Lower leg skin (tissue), 4 donors: ENCODE measurements around the gene MDC1. TPM values are rescaled to one million over a fixed set of nuclear protein-coding genes. Genes with fewer than 3 reads are reported as not detected.
"Not testable (repeated sequence)": the region's sequence is repeated elsewhere in the genome, so short reads cannot be mapped to it uniquely, and the experiment has no call there.

Experiments
- DNase-seq, 2 donors: peaks; one replicate each; pipeline ENCODE4 v3.0.0-alpha.2; 2019; ENCODE audit warnings: low spot score in 2 of 2
- H3K4me3 ChIP-seq: fragments of 200-600 bp; sonication (generic); 2 replicates; pipeline ENCODE4 v1.5.1; 2017; ENCODE audit warnings: mild to moderate bottlenecking, low read depth; ENCODE audit not compliant: poor library complexity, severe bottlenecking
- CTCF ChIP-seq, 3 donors: fragments of 450-650 bp; IDR thresholded peaks; one replicate each; pipeline ENCODE4 v1.5.1; 2016; ENCODE audit warnings: antibody characterized with exemption in 3 of 3, mild to moderate bottlenecking in 3 of 3, moderate library complexity in 2 of 3
- POLR2A ChIP-seq, 2 donors: fragments of 450-650 bp; IDR thresholded peaks; one replicate each; pipeline ENCODE4 v1.6.1; 2016 to 2017; ENCODE audit warnings: antibody characterized with exemption in 2 of 2, mild to moderate bottlenecking in 1 of 2, moderate library complexity in 1 of 2
- WGBS, 2 donors: methylation state at CpG; one replicate each; pipeline ENCODE4 v1.1.5; 2018; 5-methylcytosine and 5-hydroxymethylcytosine counted together
- intact Hi-C: fragments of 100-400 bp; cut with DNase I; formaldehyde crosslinking; loops from one replicate; pipeline ENCODE4 v1.15.0; 2023; ENCODE audit warnings: low total_unique reads
- total RNA-seq, 4 donors: library from RNA; depleted of rRNA; stranded (reverse); fragments of >200 nt; gene quantifications; one replicate each; pipeline ENCODE4 v1.1.0, GENCODE V29; 2016

Gene MDC1
- total RNA-seq, 4 donors from 2014 or later, result 9.7 to 21.4 (median 9.8) TPM

GRCh38 chr6:30761791-30762429 is 44.8 kb upstream of the MDC1 start:
- 75 to 82% methylated on average over 4 of the region's 4 CpGs for WGBS, 2 donors
- TF ChIP-seq CTCF (IDR thresholded peaks at IDR 0.05), result no peak
- TF ChIP-seq POLR2A (IDR thresholded peaks at IDR 0.05), result no peak
- no peak overlapping the region for H3K4me3 ChIP-seq
- intact Hi-C loops, result no loop called here
- no peak for DNase-seq

- no peak for DNase-seq
- 51 to 57% methylated on average over 8 of the region's 8 CpGs for WGBS, 2 donors
- H3K4me3 ChIP-seq, result no peak overlapping the region
- TF ChIP-seq CTCF (IDR thresholded peaks at IDR 0.05) (no peak), POLR2A (IDR thresholded peaks at IDR 0.05) (no peak)
- intact Hi-C loops, result no loop called here
Measured at GRCh38 chr6:30760549-30760948, 43.5 kb upstream of the MDC1 start.

- DNase-seq, result no peak
- no peak for TF ChIP-seq POLR2A (IDR thresholded peaks at IDR 0.05)
- no peak for TF ChIP-seq CTCF (IDR thresholded peaks at IDR 0.05)
- intact Hi-C loops, result no loop called here
- 84 to 91% methylated on average over 10 of the region's 10 CpGs for WGBS, 2 donors
- no peak overlapping the region for H3K4me3 ChIP-seq
Measured at GRCh38 chr6:30759575-30760239, 42.6 kb upstream of the MDC1 start.

- intact Hi-C loops, result no loop called here
- 76 to 94% methylated on average over 1 of the region's 1 CpG for WGBS, 2 donors
- no peak for DNase-seq
Measured at GRCh38 chr6:30757261-30757904, 40.3 kb upstream of the MDC1 start.

GRCh38 chr6:30756405-30757003 is 39.4 kb upstream of the MDC1 start:
- H3K4me3 ChIP-seq, intact Hi-C loops, DNase-seq: not testable (repeated sequence)
- WGBS, 2 donors, result 95 to 97% methylated on average over 7 of the region's 7 CpGs

More at GRCh38 chr6:30757261-30757904, 40.3 kb upstream of the MDC1 start:
- H3K4me3 ChIP-seq, result no peak overlapping the region
- no peak for TF ChIP-seq POLR2A (IDR thresholded peaks at IDR 0.05)
- TF ChIP-seq CTCF (IDR thresholded peaks at IDR 0.05), result no peak

GRCh38 chr6:30754631-30755030 is 37.5 kb upstream of the MDC1 start:
- TF ChIP-seq CTCF (IDR thresholded peaks at IDR 0.05), result no peak

More at GRCh38 chr6:30754631-30755030, 37.5 kb upstream of the MDC1 start:
- H3K4me3 ChIP-seq, result no peak overlapping the region
- intact Hi-C loops, result no loop called here
- DNase-seq, result no peak
- 84 to 92% methylated on average over 3 of the region's 3 CpGs for WGBS, 2 donors
